Common myeloid progenitor, CD34-positive (primary cell): Measurements from ENCODE around the gene ANKRD63.

Experiments
- CTCF ChIA-PET: fragments of 350-600 bp; sonication (Branson Sonifier 250); formaldehyde crosslinking; loops from one replicate; lab custom pipeline; 2021; ENCODE audit warnings: antibody characterized with exemption; lab: Charles Lee
- POLR2A ChIA-PET: fragments of 350-600 bp; sonication (Branson Sonifier 250); formaldehyde crosslinking; loops from one replicate; lab custom pipeline; 2021; ENCODE audit warnings: antibody characterized with exemption; lab: Charles Lee
- DNase-seq, 3 donors: peaks; one replicate each; pipeline versions ENCODE4 v3.0.0 to v3.0.0-alpha.2; 2013
- H3K27ac ChIP-seq, 2 experiments: 1 replicate in 1 of 2; 2 replicates in 1 of 2; pipeline ENCODE4 v1.7.0; 2013; ENCODE audit warnings: inconsistent platforms in 2 of 2, low read length in 2 of 2, mild to moderate bottlenecking in 2 of 2, low read depth in 1 of 2, moderate library complexity in 1 of 2; ENCODE audit not compliant: severe bottlenecking in 2 of 2, insufficient read depth in 1 of 2, poor library complexity in 1 of 2
- H3K27me3 ChIP-seq, 5 experiments: replicated peaks in 2 of 5; 1 replicate in 3 of 5; 2 replicates in 2 of 5; pipeline versions ENCODE4 v1.6.1 to v1.7.0; 2013; ENCODE audit warnings: low read length in 4 of 5, mild to moderate bottlenecking in 2 of 5, moderate library complexity in 2 of 5, inconsistent platforms in 1 of 5; ENCODE audit not compliant: insufficient read depth in 5 of 5, control insufficient read depth in 4 of 5
- H3K36me3 ChIP-seq, 4 experiments: 1 replicate in 2 of 4; 2 replicates in 2 of 4; pipeline versions ENCODE4 v1.6.1 to v1.7.0; 2013; ENCODE audit warnings: low read length in 3 of 4, control low read depth in 1 of 4, mild to moderate bottlenecking in 1 of 4; ENCODE audit not compliant: control insufficient read depth in 4 of 4, insufficient read depth in 4 of 4
- H3K4me1 ChIP-seq, 4 experiments: 1 replicate in 3 of 4; 2 replicates in 1 of 4; pipeline versions ENCODE4 v1.6.1 to v1.7.1; 2013; ENCODE audit warnings: low read length in 3 of 4, mild to moderate bottlenecking in 3 of 4, control low read depth in 1 of 4, inconsistent platforms in 1 of 4, moderate library complexity in 1 of 4; ENCODE audit not compliant: control insufficient read depth in 4 of 4, insufficient read depth in 4 of 4; ENCODE audit errors: control extremely low read depth in 1 of 4
- H3K4me3 ChIP-seq, 7 experiments: 1 replicate in 4 of 7; 2 replicates in 3 of 7; pipeline versions ENCODE4 v1.5.1 to v1.7.0; 2013; ENCODE audit warnings: mild to moderate bottlenecking in 7 of 7, low read length in 6 of 7, moderate library complexity in 6 of 7, inconsistent platforms in 2 of 7, low read depth in 2 of 7, control low read depth in 1 of 7; ENCODE audit not compliant: insufficient read depth in 4 of 7, control insufficient read depth in 1 of 7; ENCODE audit errors: extremely low read depth in 1 of 7
- H3K9me3 ChIP-seq, 5 experiments: 1 replicate in 4 of 5; 2 replicates in 1 of 5; pipeline versions ENCODE4 v1.6.1 to v1.7.1; 2013; ENCODE audit warnings: low read length in 4 of 5, mild to moderate bottlenecking in 2 of 5, inconsistent platforms in 1 of 5, low read depth in 1 of 5, moderate library complexity in 1 of 5; ENCODE audit not compliant: control insufficient read depth in 4 of 5, insufficient read depth in 2 of 5; ENCODE audit errors: control extremely low read depth in 1 of 5
- WGBS: methylation state at CpG from one replicate; pipeline ENCODE4 v1.1.5; 2013; ENCODE audit not compliant: insufficient coverage; 5-methylcytosine and 5-hydroxymethylcytosine counted together

Gene ANKRD63

GRCh38 chr15:40241269-40242212, 41.3 kb downstream of the ANKRD63 start:
- Histone ChIP-seq H3K9me3 (no peaks in the 10 kb centered on the region), H3K27ac (no peak overlapping the region), H3K4me1 (peaks cover 0 to 13% (median 11%) of the 10 kb centered on the region in 4 experiments), H3K27me3 (peaks cover 0 to 15% (median 2%) of the 10 kb centered on the region in 5 experiments), H3K4me3 (no peak overlapping the region), H3K36me3 (no peaks in the 10 kb centered on the region)
- no peak for DNase-seq
- CTCF ChIA-PET, result interaction anchor here (0.6 to 4.7 kb wide), 8 partner anchors 9 to 63 kb away, joined by 3 to 25 read pairs (median 3); no protein-coding TSS in a partner anchor
- POLR2A ChIA-PET, result no interaction called here
- 98% methylated on average over 11 of the region's 14 CpGs for WGBS

GRCh38 chr15:40240619-40241221, 42.1 kb downstream of the ANKRD63 start:
- no peak overlapping the region for H3K27ac ChIP-seq
- WGBS, result 96% methylated on average over 9 of the region's 10 CpGs
- CTCF ChIA-PET, result interaction anchor here (0.8 to 4.7 kb wide), 7 partner anchors 11 to 38 kb away, joined by 3 to 25 read pairs (median 3); no protein-coding TSS in a partner anchor
- DNase-seq, result no peak
- H3K27me3 ChIP-seq, result peaks cover 0 to 15% (median 2%) of the 10 kb centered on the region in 5 experiments
- peaks cover 1 to 13% (median 11%) of the 10 kb centered on the region in 4 experiments for H3K4me1 ChIP-seq
- POLR2A ChIA-PET, result no interaction called here
- H3K9me3 ChIP-seq, result no peaks in the 10 kb centered on the region
- no peak overlapping the region for H3K4me3 ChIP-seq
- H3K36me3 ChIP-seq, result no peaks in the 10 kb centered on the region

GRCh38 chr15:40239693-40240618, 42.9 kb downstream of the ANKRD63 start:
- WGBS, result 94% methylated on average over 11 of the region's 19 CpGs
- DNase-seq, result no peak
- peaks cover 0 to 15% (median 2%) of the 10 kb centered on the region in 5 experiments for H3K27me3 ChIP-seq
- ChIA-PET CTCF (interaction anchor here (0.8 to 4.7 kb wide), 8 partner anchors 8 to 39 kb away, joined by 3 to 25 read pairs (median 6); no protein-coding TSS in a partner anchor), POLR2A (interaction anchor here (1.0 to 1.6 kb wide), 2 partner anchors 11 to 29 kb away, joined by 3 to 6 read pairs; no protein-coding TSS in a partner anchor)
- no peaks in the 10 kb centered on the region for H3K9me3 ChIP-seq
- peaks cover 4 to 21% (median 19%) of the 10 kb centered on the region in 4 experiments for H3K4me1 ChIP-seq
- H3K27ac ChIP-seq, result no peak overlapping the region
- H3K4me3 ChIP-seq, result peak overlapping the region in 1 of 7 experiments; percentile 63
- no peaks in the 10 kb centered on the region for H3K36me3 ChIP-seq

- CTCF ChIA-PET, result interaction anchor here (1.3 to 4.7 kb wide), 8 partner anchors 9 to 46 kb away, joined by 3 to 25 read pairs (median 6); no protein-coding TSS in a partner anchor
- POLR2A ChIA-PET, result interaction anchor here (1.0 to 1.6 kb wide), 2 partner anchors 10 to 28 kb away, joined by 3 to 6 read pairs; no protein-coding TSS in a partner anchor
- WGBS, result 66% methylated on average over 5 of the region's 5 CpGs
- Histone ChIP-seq H3K27ac (no peak overlapping the region), H3K4me3 (peak overlapping the region; percentile 13 to 68 (median 31)), H3K27me3 (peaks cover 0 to 15% (median 2%) of the 10 kb centered on the region in 5 experiments), H3K9me3 (no peaks in the 10 kb centered on the region), H3K4me1 (peaks cover 4 to 26% (median 24%) of the 10 kb centered on the region in 4 experiments), H3K36me3 (no peaks in the 10 kb centered on the region)
- no peak for DNase-seq
These were observed 43.5 kb downstream of the ANKRD63 start for GRCh38 chr15:40239404-40239692.

- CTCF ChIA-PET, result interaction anchor here (1.3 to 4.7 kb wide), 9 partner anchors 9 to 47 kb away, joined by 3 to 25 read pairs (median 6); no protein-coding TSS in a partner anchor
- H3K36me3 ChIP-seq, result no peaks in the 10 kb centered on the region
- peaks cover 0 to 15% (median 2%) of the 10 kb centered on the region in 5 experiments for H3K27me3 ChIP-seq
- H3K4me1 ChIP-seq, result peaks cover 4 to 29% (median 26%) of the 10 kb centered on the region in 4 experiments
- H3K4me3 ChIP-seq, result peak within 1 kb of the TSS; percentile 13 to 68 (median 31)
- POLR2A ChIA-PET, result interaction anchor here (0.6 to 1.6 kb wide), 4 partner anchors 9 to 166 kb away, joined by 3 to 6 read pairs (median 4); no protein-coding TSS in a partner anchor
- no peaks in the 10 kb centered on the region for H3K9me3 ChIP-seq
- DNase-seq, result peak; percentile 58 to 82 (median 75)
- WGBS, result 10% methylated on average over 36 of the region's 39 CpGs
- no peak within 1 kb of the TSS for H3K27ac ChIP-seq
These were observed 44.1 kb downstream of the ANKRD63 start, which contains the start of gene PAK6 for GRCh38 chr15:40238532-40239403. Gene PAK6, plus strand, starts transcription at chr15:40239063. Its CDS starts 25,723 bp downstream, at chr15:40264786.
